Astrocyte of the spinal cord (primary cell): ENCODE measurements around the gene SPINK6.

Experiments used
- DNase-seq: peaks from one replicate; pipeline ENCODE4 v3.0.0; 2011; ENCODE audit warnings: low read depth, low spot score
- H3K4me3 ChIP-seq: 2 replicates; pipeline ENCODE4 v1.5.1; 2011; ENCODE audit warnings: low read depth, mild to moderate bottlenecking, low read length, moderate library complexity
- in situ Hi-C: cut with HindIII; loops from 2 replicates; pipeline ENCODE4 v1.10.0; 2017; ENCODE audit warnings: low sequenced_read_pairs
- TF ChIP-seq, protein P1 (sequence below): IDR thresholded peaks from 2 replicates; pipeline ENCODE4 v1.5.1; 2012; ENCODE audit warnings: low read depth, mild to moderate bottlenecking, low read length, inconsistent platforms

SPINK6 gene

DNA sequence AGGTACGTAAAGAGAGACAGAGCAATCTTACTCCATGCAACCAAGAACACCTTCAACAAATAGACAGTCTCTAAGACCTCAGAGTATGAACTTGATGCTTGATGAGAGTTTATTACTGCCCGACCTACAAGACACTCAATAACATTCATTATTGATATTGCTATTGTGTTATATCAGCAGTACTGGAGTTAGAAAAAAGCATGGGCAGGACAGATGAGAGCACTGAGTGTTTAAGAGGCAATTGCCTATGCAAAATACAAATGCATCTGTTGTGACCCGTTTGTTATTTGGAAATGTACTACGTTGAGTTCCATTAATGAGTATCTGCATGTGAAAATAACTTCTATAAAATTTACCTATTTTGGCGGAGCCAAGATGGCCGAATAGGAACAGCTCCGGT lies 27.4 kb downstream of the SPINK6 start:
- DNase-seq: no peak
- in situ Hi-C loops: no loop called here
- H3K4me3 ChIP-seq: no peak overlapping the region
- TF ChIP-seq, protein P1, sequence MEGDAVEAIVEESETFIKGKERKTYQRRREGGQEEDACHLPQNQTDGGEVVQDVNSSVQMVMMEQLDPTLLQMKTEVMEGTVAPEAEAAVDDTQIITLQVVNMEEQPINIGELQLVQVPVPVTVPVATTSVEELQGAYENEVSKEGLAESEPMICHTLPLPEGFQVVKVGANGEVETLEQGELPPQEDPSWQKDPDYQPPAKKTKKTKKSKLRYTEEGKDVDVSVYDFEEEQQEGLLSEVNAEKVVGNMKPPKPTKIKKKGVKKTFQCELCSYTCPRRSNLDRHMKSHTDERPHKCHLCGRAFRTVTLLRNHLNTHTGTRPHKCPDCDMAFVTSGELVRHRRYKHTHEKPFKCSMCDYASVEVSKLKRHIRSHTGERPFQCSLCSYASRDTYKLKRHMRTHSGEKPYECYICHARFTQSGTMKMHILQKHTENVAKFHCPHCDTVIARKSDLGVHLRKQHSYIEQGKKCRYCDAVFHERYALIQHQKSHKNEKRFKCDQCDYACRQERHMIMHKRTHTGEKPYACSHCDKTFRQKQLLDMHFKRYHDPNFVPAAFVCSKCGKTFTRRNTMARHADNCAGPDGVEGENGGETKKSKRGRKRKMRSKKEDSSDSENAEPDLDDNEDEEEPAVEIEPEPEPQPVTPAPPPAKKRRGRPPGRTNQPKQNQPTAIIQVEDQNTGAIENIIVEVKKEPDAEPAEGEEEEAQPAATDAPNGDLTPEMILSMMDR: no peak

DNA sequence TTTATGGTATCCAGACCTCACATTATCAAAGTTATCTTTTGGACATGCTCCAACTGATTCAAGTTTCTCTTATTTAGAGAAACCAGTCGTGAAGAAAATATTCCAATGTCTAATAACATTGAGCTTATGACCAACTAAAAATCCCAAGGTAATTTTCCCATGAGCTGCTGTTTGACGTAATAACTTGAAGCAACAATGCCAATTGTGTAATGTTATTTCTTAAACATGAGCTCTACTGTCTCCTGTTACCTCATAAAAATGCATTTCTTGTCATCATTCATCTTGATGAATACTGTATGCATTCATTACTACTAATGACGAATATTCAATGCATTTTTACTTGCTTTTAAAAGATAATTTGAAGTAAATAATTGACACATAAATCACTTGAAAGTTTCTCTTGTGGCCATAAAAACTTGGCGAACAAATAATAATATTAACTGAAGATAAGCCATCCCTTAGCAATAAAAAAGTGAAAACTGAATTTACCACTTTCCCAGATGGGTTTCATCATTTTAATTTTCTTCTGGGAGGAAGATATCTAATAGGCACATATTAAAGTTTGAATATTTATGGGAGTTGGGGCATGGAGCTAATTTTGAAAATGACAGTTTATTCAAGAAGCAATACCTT lies 35.1 kb downstream of the SPINK6 start:
- no peak overlapping the region for H3K4me3 ChIP-seq
- no peak for DNase-seq
- in situ Hi-C loops: no loop called here
- TF ChIP-seq, protein P1: no peak

DNA sequence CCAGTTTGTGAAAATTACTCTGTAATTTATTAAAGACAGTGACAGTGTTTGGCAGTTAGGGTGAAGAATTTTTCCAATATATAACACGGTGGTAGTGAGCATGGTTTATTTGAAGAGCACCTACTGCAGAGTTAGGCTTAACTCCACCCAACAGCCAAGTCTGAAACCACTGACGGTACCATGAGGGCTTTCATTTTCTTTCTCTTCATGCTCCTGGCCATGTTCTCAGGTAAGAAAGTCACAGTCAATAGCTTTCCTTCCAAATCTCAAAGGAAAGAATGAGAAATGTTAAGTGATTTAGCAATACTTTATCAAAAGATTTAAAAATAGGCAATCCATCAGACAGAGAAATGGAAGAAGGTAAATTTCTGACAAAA lies 35.6 kb downstream of the SPINK6 start, which contains the start of gene MARCOL:
TSS of gene MARCOL (plus strand) at position 108 of the 377 bp plus-strand sequence. CDS start at position 181, 73 bp downstream.
- in situ Hi-C loops: no loop called here
- DNase-seq: no peak
- TF ChIP-seq, protein P1: no peak
- no peak within 1 kb of the TSS for H3K4me3 ChIP-seq

DNA sequence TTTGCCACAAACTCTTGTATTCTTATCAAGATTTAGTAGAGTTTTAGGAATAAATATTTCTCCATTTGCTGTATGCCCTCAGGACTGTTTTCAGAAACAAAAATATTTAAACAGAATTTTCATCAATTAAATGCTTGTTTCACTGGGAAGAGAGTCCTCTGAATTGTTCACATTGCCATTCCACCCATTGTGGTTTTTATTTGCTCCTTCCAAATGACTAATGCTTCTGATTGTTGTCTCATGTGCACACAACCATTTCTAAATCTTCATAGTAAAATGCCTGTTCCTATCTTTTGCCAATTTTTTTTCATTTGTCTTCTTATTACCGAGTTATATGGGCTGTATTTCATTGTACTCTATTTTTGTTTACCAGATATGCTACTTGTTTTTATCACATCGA lies 46.1 kb downstream of the SPINK6 start:
- DNase-seq: peak; percentile 1
- in situ Hi-C loops: no loop called here
- TF ChIP-seq, protein P1: no peak
- no peak overlapping the region for H3K4me3 ChIP-seq

DNA sequence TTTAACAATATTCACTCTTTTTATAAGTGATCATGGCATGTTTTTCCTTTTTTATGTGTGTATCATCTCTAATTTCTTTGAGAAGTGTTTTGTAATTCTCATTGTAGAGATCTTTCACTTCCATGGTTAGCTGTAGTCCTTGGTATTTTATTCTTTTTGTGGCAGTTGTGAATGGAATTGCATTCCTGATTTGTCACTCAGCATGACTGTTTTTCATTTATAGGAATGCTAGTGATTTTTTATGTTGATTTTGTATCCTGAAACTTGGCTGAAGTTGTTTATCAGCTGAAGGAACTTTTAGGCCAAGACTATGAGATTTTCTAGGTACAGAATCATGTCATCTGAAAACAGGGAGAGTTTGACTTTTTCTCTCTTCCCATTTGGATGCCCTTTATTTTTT lies 52.6 kb downstream of the SPINK6 start:
- peak; percentile 3 for DNase-seq
- in situ Hi-C loops: no loop called here
- TF ChIP-seq, protein P1: no peak
- H3K4me3 ChIP-seq: no peak overlapping the region

DNA sequence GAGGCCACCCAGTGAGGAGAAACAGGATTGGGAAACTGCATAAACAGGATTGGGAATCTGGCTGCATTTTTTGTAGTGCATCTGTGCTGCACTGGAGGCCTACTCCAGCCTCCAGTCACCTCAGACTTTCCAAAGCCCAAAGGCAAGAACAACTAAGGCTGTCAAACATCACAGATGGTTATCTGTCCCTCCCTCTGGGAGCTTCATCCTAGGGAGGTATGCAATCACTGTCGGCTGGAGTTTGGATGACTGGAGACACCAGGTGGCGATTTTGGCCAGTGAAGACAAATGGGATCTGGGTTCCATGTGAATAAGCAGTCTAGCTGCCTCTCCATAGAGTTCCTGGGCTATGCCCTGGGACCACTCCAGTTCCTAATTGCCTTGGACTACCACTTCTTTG lies 56.4 kb downstream of the SPINK6 start:
- DNase-seq: no peak
- H3K4me3 ChIP-seq: no peak overlapping the region
- TF ChIP-seq, protein P1: no peak
- in situ Hi-C loops: no loop called here
